B cell (primary cell): ENCODE measurements around the gene C2orf74. TPM values are rescaled to one million over a fixed set of nuclear protein-coding genes. Genes with fewer than 3 reads are reported as not detected.

ENCODE experiments used
- ATAC-seq: fragments of 200-7000 bp; cut with Tn5 transposase; one replicate; pipeline ENCODE4 v1.10.0; 2021; ENCODE audit warnings: low read depth, mild to moderate bottlenecking, moderate number of reproducible peaks, moderate library complexity
- CTCF ChIA-PET: fragments of 350-600 bp; sonication (Branson Sonifier 250); formaldehyde crosslinking; loops from one replicate; lab custom pipeline; 2021; ENCODE audit warnings: antibody characterized with exemption, inconsistent platforms; lab: Charles Lee
- POLR2A ChIA-PET: fragments of 350-600 bp; sonication (Branson Sonifier 250); formaldehyde crosslinking; loops from one replicate; lab custom pipeline; 2021; ENCODE audit warnings: antibody characterized with exemption; lab: Charles Lee
- DNase-seq: peaks from one replicate; pipeline ENCODE4 v3.0.0; 2013
- H2AFZ ChIP-seq: 2 replicates; pipeline ENCODE4 v1.6.1; 2012; ENCODE audit warnings: mild to moderate bottlenecking, low read depth, low read length; ENCODE audit not compliant: insufficient read depth, poor library complexity, severe bottlenecking
- H3K27ac ChIP-seq, 2 donors: 1 replicate in 1 of 2; 2 replicates in 1 of 2; pipeline ENCODE4 v1.5.1; 2012 to 2013; ENCODE audit warnings: low read length in 2 of 2, mild to moderate bottlenecking in 2 of 2, moderate library complexity in 1 of 2
- H3K27me3 ChIP-seq, 4 experiments: fragments of 200-600 bp in 1 of 4; sonication (generic) in 1 of 4; replicated peaks in 1 of 4; 1 replicate in 2 of 4; 2 replicates in 2 of 4; pipeline versions ENCODE4 v1.6.1 to v1.7.0; 2013 to 2016; ENCODE audit warnings: low read length in 3 of 4, mild to moderate bottlenecking in 2 of 4, mixed read lengths in 1 of 4, moderate library complexity in 1 of 4; ENCODE audit not compliant: insufficient read depth in 4 of 4, control insufficient read depth in 3 of 4; ENCODE audit errors: control extremely low read depth in 1 of 4
- H3K36me3 ChIP-seq, 2 experiments: replicated peaks in 1 of 2; 1 replicate in 1 of 2; 2 replicates in 1 of 2; pipeline versions ENCODE4 v1.6.1 to v1.7.1; 2013; ENCODE audit warnings: low read length in 1 of 2; ENCODE audit not compliant: insufficient read depth in 2 of 2, control insufficient read depth in 1 of 2; ENCODE audit errors: control extremely low read depth in 1 of 2, extremely low read depth in 1 of 2
- H3K4me1 ChIP-seq, 2 donors: fragments of 200-600 bp in 1 of 2; sonication (generic) in 1 of 2; 1 replicate in 1 of 2; 2 replicates in 1 of 2; pipeline versions ENCODE4 v1.5.1 to v1.6.1; 2013 to 2017; ENCODE audit warnings: low read length in 2 of 2; ENCODE audit not compliant: control insufficient read depth in 2 of 2, insufficient read depth in 2 of 2
- H3K4me2 ChIP-seq: replicated peaks from 2 replicates; pipeline ENCODE3; 2012; ENCODE audit warnings: mild to moderate bottlenecking, low read depth, low read length; ENCODE audit not compliant: poor library complexity, severe bottlenecking
- H3K4me3 ChIP-seq, 5 experiments: fragments of 200-600 bp in 1 of 5; sonication (generic) in 1 of 5; 1 replicate in 3 of 5; 2 replicates in 2 of 5; pipeline versions ENCODE4 v1.5.1 to v1.7.0; 2011 to 2016; ENCODE audit warnings: low read length in 4 of 5, mild to moderate bottlenecking in 4 of 5, low read depth in 2 of 5, control low read depth in 1 of 5, moderate library complexity in 1 of 5; ENCODE audit not compliant: insufficient read depth in 1 of 5; ENCODE audit errors: control extremely low read depth in 1 of 5, extremely low read depth in 1 of 5
- H3K79me2 ChIP-seq: fragments of 200-600 bp; sonication (generic); one replicate; pipeline ENCODE4 v1.6.0; 2016; ENCODE audit warnings: low read length; ENCODE audit not compliant: control insufficient read depth, insufficient read depth
- H3K9ac ChIP-seq: fragments of 200-600 bp; sonication (generic); 2 replicates; pipeline ENCODE4 v1.6.1; 2017; ENCODE audit warnings: mild to moderate bottlenecking, low read length, moderate library complexity
- H3K9me3 ChIP-seq, 3 donors: one replicate each; pipeline versions ENCODE4 v1.6.1 to v1.7.1; 2013; ENCODE audit warnings: low read length in 2 of 3; ENCODE audit not compliant: control insufficient read depth in 2 of 3, insufficient read depth in 1 of 3; ENCODE audit errors: control extremely low read depth in 1 of 3
- H4K20me1 ChIP-seq: 2 replicates; pipeline ENCODE4 v1.6.0; 2012; ENCODE audit warnings: mild to moderate bottlenecking, low read length; ENCODE audit not compliant: insufficient read depth, control insufficient read depth, poor library complexity, severe bottlenecking
- H3K27ac Mint-ChIP-seq: one replicate; pipeline ENCODE4 v1.8.0; 2021; ENCODE audit warnings: mixed read lengths
- H3K27me3 Mint-ChIP-seq: one replicate; pipeline ENCODE4 v1.8.0; 2021; ENCODE audit warnings: mixed read lengths
- H3K4me1 Mint-ChIP-seq: one replicate; pipeline ENCODE4 v1.8.0; 2021; ENCODE audit warnings: mixed read lengths
- H3K4me3 Mint-ChIP-seq: one replicate; pipeline ENCODE4 v1.8.0; 2021; ENCODE audit warnings: mixed read lengths
- H3K9me3 Mint-ChIP-seq: one replicate; pipeline ENCODE4 v1.8.0; 2022; ENCODE audit warnings: mixed read lengths; ENCODE audit not compliant: insufficient read depth
- CTCF ChIP-seq: fragments of 200-600 bp; IDR thresholded peaks from one replicate; pipeline ENCODE4 v1.8.0; 2022; ENCODE audit warnings: antibody characterized with exemption, mild to moderate bottlenecking
- EZH2 ChIP-seq: IDR thresholded peaks from 2 replicates; pipeline ENCODE4 v1.6.1; 2012; ENCODE audit warnings: borderline replicate concordance, low read depth, mild to moderate bottlenecking, moderate library complexity, low read length; ENCODE audit not compliant: insufficient read depth, poor library complexity, severe bottlenecking
- WGBS: methylation state at CpG from one replicate; pipeline ENCODE4 v1.1.5; 2013; ENCODE audit warnings: missing lambda C conversion rate; ENCODE audit not compliant: insufficient coverage; 5-methylcytosine and 5-hydroxymethylcytosine counted together
- intact Hi-C: fragments of 100-400 bp; cut with micrococcal nuclease; formaldehyde crosslinking; loops from one replicate; pipeline ENCODE4 v1.10.0; 2022
- polyA minus RNA-seq: library from RNA; depleted of rRNA, polyadenylated mRNA; stranded (reverse); fragments of >200 nt; gene quantifications from 2 replicates; pipeline ENCODE4 v1.2.3, GENCODE V29; 2012
- polyA plus RNA-seq: library from polyadenylated mRNA; depleted of rRNA; stranded (reverse); fragments of >200 nt; gene quantifications from 2 replicates; pipeline ENCODE4 v1.2.3, GENCODE V29; 2012
- total RNA-seq, 2 donors: library from RNA; stranded (reverse); fragments of 120-200 nt in 1 of 2; gene quantifications; 1 replicate in 1 of 2; 2 replicates in 1 of 2; pipeline versions ENCODE4 v1.2.3 to v1.2.4, GENCODE V29; 2013 to 2022

C2orf74 gene
- total RNA-seq: 16.2 and 18.3 TPM in 2 replicates
- 23.9 TPM for total RNA-seq (2013)
- polyA plus RNA-seq: 11.1 and 17.3 TPM in 2 replicates
- polyA minus RNA-seq: 3.4 and 7.5 TPM in 2 replicates

DNA sequence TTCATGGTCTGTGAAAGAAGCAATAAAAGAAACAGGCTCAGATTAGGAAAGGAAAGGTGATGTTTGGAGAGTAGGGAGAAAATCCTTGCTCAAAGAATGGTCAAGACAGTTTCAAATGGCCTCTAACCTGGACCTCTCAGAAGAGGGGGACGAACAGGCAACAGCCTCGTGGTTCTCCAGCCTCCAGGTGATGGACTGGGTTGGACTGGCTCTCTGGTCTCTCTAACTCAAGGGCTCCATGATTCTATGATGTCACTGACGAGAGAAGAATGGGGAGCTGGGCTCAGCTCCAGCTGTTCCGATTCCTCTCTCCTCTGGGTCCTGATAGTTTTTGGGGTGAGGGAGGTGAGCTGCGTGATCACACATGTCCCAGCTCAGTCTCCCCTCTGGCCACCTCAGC, at the start of gene C2orf74:
C2orf74 (plus strand) TSS at position 301 of the 400 bp plus-strand sequence. CDS start 327 bp downstream, outside the sequence.
- no CpG with 5 or more reads among the region's 5 CpGs for WGBS
- Histone ChIP-seq H4K20me1 (no peaks in the 10 kb centered on the region), H3K36me3 (peaks cover 2 to 31% of the 10 kb centered on the region in 2 experiments), H3K4me3 (no peak within 1 kb of the TSS), H3K9ac (no peak within 1 kb of the TSS), H3K9me3 (peaks cover 0 to 6% (median 0%) of the 10 kb centered on the region in 3 donors), H3K27ac (no peak within 1 kb of the TSS), H3K79me2 (peaks cover 6% of the 10 kb centered on the region), H3K27me3 (no peaks in the 10 kb centered on the region), H3K4me1 (peaks cover 6 to 8% of the 10 kb centered on the region in 2 donors), H2AFZ (no peak within 1 kb of the TSS), H3K4me2 (no peak within 1 kb of the TSS)
- intact Hi-C loops: no loop called here
- POLR2A ChIA-PET: no interaction called here
- H3K9me3 Mint-ChIP-seq: peaks cover 4% of the 10 kb centered on the region
- H3K4me3 Mint-ChIP-seq: no peak within 1 kb of the TSS
- no peak within 1 kb of the TSS for H3K27ac Mint-ChIP-seq
- H3K27me3 Mint-ChIP-seq: no peaks in the 10 kb centered on the region
- ATAC-seq (no peak), DNase-seq (no peak)
- TF ChIP-seq EZH2: no peak
- TF ChIP-seq CTCF: no peak
- CTCF ChIA-PET: interaction anchor here (0.9 kb wide), 1 partner anchor 17 kb away, joined by 4 read pairs; no protein-coding TSS in a partner anchor
- H3K4me1 Mint-ChIP-seq: peaks cover 10% of the 10 kb centered on the region

DNA sequence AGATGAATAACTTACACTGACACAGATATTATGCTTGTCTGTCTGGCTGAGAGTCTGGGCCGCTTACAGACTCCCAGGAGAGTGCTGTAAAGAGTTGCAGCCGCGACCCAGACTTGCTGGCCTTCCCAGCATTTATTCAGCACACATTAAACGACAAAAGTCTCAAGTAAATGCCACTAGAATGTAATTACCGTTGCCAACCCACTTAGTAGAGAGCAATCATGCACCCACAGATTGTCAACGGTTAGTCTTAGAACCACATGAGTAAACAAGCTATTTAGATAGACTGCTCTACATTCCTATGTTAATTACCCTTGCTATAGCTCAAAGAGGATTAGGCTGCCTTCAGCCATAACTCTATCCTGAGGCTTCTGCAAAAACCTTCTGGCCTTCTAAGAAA, 47.8 kb upstream of the C2orf74 start:
- no peak overlapping the region for H2AFZ ChIP-seq
- H3K9me3 ChIP-seq: peaks cover 0 to 4% (median 0%) of the 10 kb centered on the region in 3 donors
- no peak overlapping the region for H3K9ac ChIP-seq
- no peaks in the 10 kb centered on the region for H3K9me3 Mint-ChIP-seq
- H3K79me2 ChIP-seq: no peaks in the 10 kb centered on the region
- ATAC-seq: no peak
- ChIA-PET POLR2A (no interaction called here), CTCF (no interaction called here)
- no peaks in the 10 kb centered on the region for H3K27me3 ChIP-seq
- H3K27ac Mint-ChIP-seq: no peak overlapping the region
- no peaks in the 10 kb centered on the region for H3K36me3 ChIP-seq
- H3K4me3 ChIP-seq: no peak overlapping the region
- no peak overlapping the region for H3K27ac ChIP-seq
- WGBS: 94% methylated on average over 3 of the region's 6 CpGs
- intact Hi-C loops: no loop called here
- no peaks in the 10 kb centered on the region for H3K4me1 Mint-ChIP-seq
- H3K27me3 Mint-ChIP-seq: no peaks in the 10 kb centered on the region
- no peak overlapping the region for H3K4me2 ChIP-seq
- H4K20me1 ChIP-seq: no peaks in the 10 kb centered on the region
- no peaks in the 10 kb centered on the region for H3K4me1 ChIP-seq
- no peak overlapping the region for H3K4me3 Mint-ChIP-seq
- TF ChIP-seq EZH2: no peak
- DNase-seq: no peak
